Neural progenitor cell (in vitro differentiated cells): Measurements from ENCODE around the gene SREBF2. TPM values are rescaled to one million over a fixed set of nuclear protein-coding genes. Genes with fewer than 3 reads are reported as not detected.

Source experiments
- DNase-seq: peaks from one replicate; pipeline ENCODE4 v3.0.0-alpha.2; 2016; ENCODE audit warnings: low spot score
- H2AFZ ChIP-seq: fragments of 200-600 bp; sonication (generic); replicated peaks from 2 replicates; pipeline ENCODE4 v1.6.1; 2016; ENCODE audit warnings: antibody characterized with exemption
- H3F3A ChIP-seq: fragments of 200-600 bp; sonication (generic); 2 replicates; pipeline ENCODE4 v1.6.1; 2016; ENCODE audit warnings: antibody characterized with exemption, low read depth
- H3K27ac ChIP-seq: fragments of 200-600 bp; sonication (generic); 2 replicates; pipeline ENCODE4 v1.5.1; 2016; ENCODE audit warnings: mild to moderate bottlenecking
- H3K27me3 ChIP-seq: fragments of 200-600 bp; sonication (generic); 2 replicates; pipeline ENCODE4 v1.6.1; 2016; ENCODE audit warnings: mild to moderate bottlenecking, moderate library complexity
- H3K36me3 ChIP-seq: fragments of 200-600 bp; sonication (generic); 2 replicates; pipeline ENCODE4 v1.5.1; 2016
- H3K4me1 ChIP-seq: fragments of 200-600 bp; sonication (generic); 2 replicates; pipeline ENCODE4 v1.6.1; 2016; ENCODE audit warnings: mixed run types
- H3K4me2 ChIP-seq: fragments of 200-600 bp; sonication (generic); 2 replicates; pipeline ENCODE4 v1.6.1; 2016
- H3K4me3 ChIP-seq: fragments of 200-600 bp; sonication (generic); 2 replicates; pipeline ENCODE4 v1.5.1; 2016
- H3K79me2 ChIP-seq: fragments of 200-600 bp; sonication (generic); 2 replicates; pipeline ENCODE4 v1.6.1; 2016; ENCODE audit warnings: low read depth
- H3K9ac ChIP-seq: fragments of 200-600 bp; sonication (generic); 2 replicates; pipeline ENCODE4 v1.6.1; 2016
- H3K9me3 ChIP-seq: fragments of 200-600 bp; sonication (generic); 2 replicates; pipeline ENCODE4 v1.5.1; 2016; ENCODE audit warnings: low read depth
- H4K20me1 ChIP-seq: fragments of 200-600 bp; sonication (generic); 2 replicates; pipeline ENCODE4 v1.6.1; 2016; ENCODE audit warnings: low read depth
- H3K27ac Mint-ChIP-seq: 3 replicates; pipeline ENCODE4 v1.8.0; 2021; ENCODE audit warnings: mixed read lengths
- H3K27me3 Mint-ChIP-seq: 2 replicates; pipeline ENCODE4 v1.8.0; 2022; ENCODE audit warnings: low read depth, mild to moderate bottlenecking, inconsistent platforms, moderate library complexity, mixed read lengths; ENCODE audit not compliant: insufficient read depth
- H3K36me3 Mint-ChIP-seq: 3 replicates; pipeline ENCODE4 v1.8.0; 2021; ENCODE audit warnings: mixed read lengths
- H3K4me1 Mint-ChIP-seq: 3 replicates; pipeline ENCODE4 v1.8.0; 2021; ENCODE audit warnings: mixed read lengths
- H3K4me3 Mint-ChIP-seq: 3 replicates; pipeline ENCODE4 v1.8.0; 2021; ENCODE audit warnings: mild to moderate bottlenecking, moderate library complexity, mixed read lengths
- H3K9me3 Mint-ChIP-seq: 3 replicates; pipeline ENCODE4 v1.8.0; 2020; ENCODE audit warnings: mixed read lengths
- CTCF ChIP-seq: fragments of 200-600 bp; sonication (generic); IDR thresholded peaks from 2 replicates; pipeline ENCODE4 v1.5.1; 2017; ENCODE audit warnings: antibody characterized with exemption, mild to moderate bottlenecking
- EZH2 ChIP-seq: fragments of 200-600 bp; sonication (generic); IDR thresholded peaks from 2 replicates; pipeline ENCODE4 v1.6.1; 2017; ENCODE audit warnings: antibody characterized with exemption, mild to moderate bottlenecking, moderate library complexity
- EZH2phosphoT487 ChIP-seq: fragments of 200-600 bp; sonication (generic); IDR thresholded peaks from 2 replicates; pipeline ENCODE4 v1.6.1; 2017; ENCODE audit warnings: antibody characterized with exemption
- total RNA-seq: library from RNA; depleted of rRNA; stranded (reverse); fragments of >200 nt; gene quantifications from 2 replicates; pipeline ENCODE4 v1.2.3, GENCODE V29; 2015; ENCODE audit warnings: low replicate concordance

Gene SREBF2
- total RNA-seq, 1 donor from 2014 or later = 64.0 TPM

- H3K9me3 Mint-ChIP-seq = no peaks in the 10 kb centered on the region
- Histone ChIP-seq H3F3A (no peaks in the 10 kb centered on the region), H2AFZ (no peak overlapping the region), H3K36me3 (no peaks in the 10 kb centered on the region), H3K27ac (no peak overlapping the region), H3K4me1 (no peaks in the 10 kb centered on the region), H4K20me1 (peaks cover 25% of the 10 kb centered on the region), H3K4me2 (no peak overlapping the region), H3K79me2 (no peaks in the 10 kb centered on the region), H3K9me3 (no peaks in the 10 kb centered on the region), H3K9ac (no peak overlapping the region), H3K27me3 (no peaks in the 10 kb centered on the region), H3K4me3 (no peak overlapping the region)
- no peaks in the 10 kb centered on the region for H3K4me1 Mint-ChIP-seq
- no peak overlapping the region for H3K4me3 Mint-ChIP-seq
- TF ChIP-seq EZH2 (no peak), CTCF (no peak), EZH2phosphoT487 (no peak)
- no peak for DNase-seq
- peaks cover 10% of the 10 kb centered on the region for H3K27me3 Mint-ChIP-seq
- H3K36me3 Mint-ChIP-seq = peaks cover 26% of the 10 kb centered on the region
- H3K27ac Mint-ChIP-seq = no peak overlapping the region
Measured at GRCh38 chr22:41899992-41900651, 67.2 kb downstream of the SREBF2 start.

GRCh38 chr22:41900652-41901312, 67.9 kb downstream of the SREBF2 start:
- Histone ChIP-seq H3K79me2 (no peaks in the 10 kb centered on the region), H3K9me3 (no peaks in the 10 kb centered on the region), H3K27ac (no peak overlapping the region), H2AFZ (no peak overlapping the region), H3K4me3 (no peak overlapping the region), H3K36me3 (no peaks in the 10 kb centered on the region), H3K27me3 (no peaks in the 10 kb centered on the region), H3F3A (no peaks in the 10 kb centered on the region), H4K20me1 (peaks cover 30% of the 10 kb centered on the region), H3K4me1 (no peaks in the 10 kb centered on the region), H3K4me2 (no peak overlapping the region), H3K9ac (no peak overlapping the region)
- H3K27ac Mint-ChIP-seq = no peak overlapping the region
- H3K4me1 Mint-ChIP-seq = no peaks in the 10 kb centered on the region
- TF ChIP-seq CTCF (no peak), EZH2 (no peak), EZH2phosphoT487 (no peak)
- DNase-seq = no peak
- no peaks in the 10 kb centered on the region for H3K9me3 Mint-ChIP-seq
- no peak overlapping the region for H3K4me3 Mint-ChIP-seq
- H3K36me3 Mint-ChIP-seq = peaks cover 28% of the 10 kb centered on the region
- H3K27me3 Mint-ChIP-seq = peaks cover 10% of the 10 kb centered on the region

- Histone ChIP-seq H3K79me2 (no peaks in the 10 kb centered on the region), H3F3A (peaks cover 9% of the 10 kb centered on the region), H3K4me2 (no peak overlapping the region), H3K27me3 (no peaks in the 10 kb centered on the region), H3K4me3 (no peak overlapping the region), H3K27ac (no peak overlapping the region), H3K9me3 (no peaks in the 10 kb centered on the region), H3K36me3 (no peaks in the 10 kb centered on the region), H4K20me1 (peaks cover 39% of the 10 kb centered on the region), H3K9ac (no peak overlapping the region), H2AFZ (no peak overlapping the region), H3K4me1 (no peaks in the 10 kb centered on the region)
- no peaks in the 10 kb centered on the region for H3K4me1 Mint-ChIP-seq
- H3K27ac Mint-ChIP-seq = peak overlapping the region; percentile 11
- peaks cover 23% of the 10 kb centered on the region for H3K36me3 Mint-ChIP-seq
- peak overlapping the region; percentile 9 for H3K4me3 Mint-ChIP-seq
- peaks cover 11% of the 10 kb centered on the region for H3K27me3 Mint-ChIP-seq
- TF ChIP-seq EZH2phosphoT487 (no peak), EZH2 (no peak), CTCF (no peak)
- DNase-seq = no peak
- H3K9me3 Mint-ChIP-seq = no peaks in the 10 kb centered on the region
Measured at GRCh38 chr22:41902016-41902415, 69.1 kb downstream of the SREBF2 start.
